GM18520 (cell line): Measurements from ENCODE around the gene C6orf136.

Source experiments
- ATAC-seq: cut with Tn5 transposase; IDR thresholded peaks from one replicate; pipeline ENCODE4 v1.9.1; 2021; ENCODE audit not compliant: unreplicated experiment

Gene C6orf136

GRCh38 chr6:30615958-30616810, 30.7 kb upstream of the C6orf136 start:
- ATAC-seq = no peak

GRCh38 chr6:30616811-30617564, 29.9 kb upstream of the C6orf136 start, which contains the start of gene PPP1R10:
PPP1R10 (minus strand) TSS chr6:30617243; CDS start chr6:30609944, 7,299 bp downstream.
- ATAC-seq = peak; percentile 73

- ATAC-seq = peak; percentile 43
Observed at GRCh38 chr6:30617565-30618269, 29.2 kb upstream of the C6orf136 start, which contains the start of gene MRPS18B. MRPS18B (plus strand) TSS chr6:30617840; CDS start chr6:30617866, 26 bp downstream.

GRCh38 chr6:30618270-30618797, 28.6 kb upstream of the C6orf136 start:
- no peak for ATAC-seq

GRCh38 chr6:30619561-30619960, 27.4 kb upstream of the C6orf136 start:
- ATAC-seq = no peak

- ATAC-seq = no peak
Observed at GRCh38 chr6:30625511-30625910, 21.4 kb upstream of the C6orf136 start.

- ATAC-seq = no peak
Observed at GRCh38 chr6:30626484-30627366, 20.2 kb upstream of the C6orf136 start, which contains the start of gene ATAT1. ATAT1 (plus strand) TSS chr6:30626874.

- no peak for ATAC-seq
Observed at GRCh38 chr6:30635834-30636233, 11.1 kb upstream of the C6orf136 start.

GRCh38 chr6:30640481-30640880, 6.5 kb upstream of the C6orf136 start:
- no peak for ATAC-seq

GRCh38 chr6:30641048-30641447, 5.9 kb upstream of the C6orf136 start:
- ATAC-seq = no peak

- ATAC-seq = no peak
Observed at GRCh38 chr6:30643656-30644055, 3.3 kb upstream of the C6orf136 start.

- no peak for ATAC-seq
Observed at GRCh38 chr6:30644769-30645168, 2.2 kb upstream of the C6orf136 start.

- no peak for ATAC-seq
Observed at GRCh38 chr6:30645989-30646388, 944 bp upstream of the C6orf136 start.

GRCh38 chr6:30647242-30648116, 546 bp downstream of the C6orf136 start:
- ATAC-seq = peak; percentile 49

GRCh38 chr6:30651143-30651542, 4.2 kb downstream of the C6orf136 start:
- ATAC-seq = no peak

GRCh38 chr6:30654798-30655742, 8.1 kb downstream of the C6orf136 start:
- ATAC-seq = no peak

GRCh38 chr6:30655743-30656094, 8.8 kb downstream of the C6orf136 start:
- ATAC-seq = no peak

GRCh38 chr6:30656513-30656912, 9.6 kb downstream of the C6orf136 start:
- ATAC-seq = no peak
